NB4 (cell line): ENCODE results near the gene ZNF664.

Source experiments
- DNase-seq: peaks from one replicate; pipeline ENCODE4 v3.0.0; 2010; ENCODE audit warnings: low read depth
- H3K4me3 ChIP-seq: one replicate; pipeline ENCODE4 v1.5.1; 2011; ENCODE audit warnings: mild to moderate bottlenecking, low read depth, low read length, moderate library complexity
- MYC ChIP-seq: IDR thresholded peaks from 2 replicates; pipeline ENCODE4 v1.6.1; 2011; ENCODE audit warnings: low read depth, low read length
- POLR2A ChIP-seq: IDR thresholded peaks from 2 replicates; pipeline ENCODE4 v1.6.1; 2011; ENCODE audit warnings: mild to moderate bottlenecking; ENCODE audit not compliant: insufficient read length; ENCODE audit errors: extremely low read depth
- TF ChIP-seq, protein P1 (sequence below): IDR thresholded peaks from one replicate; pipeline ENCODE4 v1.5.1; 2012; ENCODE audit warnings: low read depth, low read length
- TF ChIP-seq, protein P2 (sequence below): IDR thresholded peaks from 2 replicates; pipeline ENCODE4 v1.6.1; 2011; ENCODE audit warnings: low read depth, low read length

The ZNF664 gene

DNA sequence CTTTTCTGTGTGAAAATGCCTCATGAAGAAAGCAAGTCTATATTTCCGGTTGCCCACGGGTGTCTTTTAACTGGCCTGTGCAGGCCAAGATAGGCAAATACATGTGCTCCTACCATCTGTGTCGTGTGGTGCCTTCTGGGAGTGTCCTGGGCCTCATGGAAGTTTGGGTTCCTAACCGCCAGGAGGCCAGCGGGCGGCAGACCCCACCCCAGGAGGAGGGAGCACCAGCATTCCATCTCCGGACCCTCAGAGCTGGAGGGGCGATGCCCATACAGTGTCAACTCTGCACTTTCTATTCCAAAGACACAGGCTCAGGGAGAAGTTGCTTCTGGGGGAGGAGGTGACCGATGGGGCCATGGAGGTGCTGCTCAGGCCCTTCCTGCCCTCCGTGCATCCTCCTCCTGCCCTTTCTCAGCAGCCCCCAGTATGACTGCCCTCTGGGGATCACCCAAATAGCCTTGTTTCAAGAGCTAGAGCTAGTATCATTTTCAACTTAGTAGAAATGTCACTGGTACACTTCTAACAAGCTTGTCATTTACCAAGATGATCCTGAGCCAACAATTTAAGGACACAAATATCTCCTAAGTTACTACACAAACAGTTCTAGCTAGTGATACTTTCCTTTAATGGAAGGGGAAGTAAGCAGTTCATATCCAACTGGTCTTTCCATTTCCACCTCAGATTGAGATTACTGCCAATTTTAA, 18.2 kb upstream of the ZNF664 start:
- no peak for DNase-seq
- H3K4me3 ChIP-seq, result no peak overlapping the region
- TF ChIP-seq POLR2A, result no peak
- TF ChIP-seq, protein P1, sequence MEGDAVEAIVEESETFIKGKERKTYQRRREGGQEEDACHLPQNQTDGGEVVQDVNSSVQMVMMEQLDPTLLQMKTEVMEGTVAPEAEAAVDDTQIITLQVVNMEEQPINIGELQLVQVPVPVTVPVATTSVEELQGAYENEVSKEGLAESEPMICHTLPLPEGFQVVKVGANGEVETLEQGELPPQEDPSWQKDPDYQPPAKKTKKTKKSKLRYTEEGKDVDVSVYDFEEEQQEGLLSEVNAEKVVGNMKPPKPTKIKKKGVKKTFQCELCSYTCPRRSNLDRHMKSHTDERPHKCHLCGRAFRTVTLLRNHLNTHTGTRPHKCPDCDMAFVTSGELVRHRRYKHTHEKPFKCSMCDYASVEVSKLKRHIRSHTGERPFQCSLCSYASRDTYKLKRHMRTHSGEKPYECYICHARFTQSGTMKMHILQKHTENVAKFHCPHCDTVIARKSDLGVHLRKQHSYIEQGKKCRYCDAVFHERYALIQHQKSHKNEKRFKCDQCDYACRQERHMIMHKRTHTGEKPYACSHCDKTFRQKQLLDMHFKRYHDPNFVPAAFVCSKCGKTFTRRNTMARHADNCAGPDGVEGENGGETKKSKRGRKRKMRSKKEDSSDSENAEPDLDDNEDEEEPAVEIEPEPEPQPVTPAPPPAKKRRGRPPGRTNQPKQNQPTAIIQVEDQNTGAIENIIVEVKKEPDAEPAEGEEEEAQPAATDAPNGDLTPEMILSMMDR, result no peak
- TF ChIP-seq, protein P2, sequence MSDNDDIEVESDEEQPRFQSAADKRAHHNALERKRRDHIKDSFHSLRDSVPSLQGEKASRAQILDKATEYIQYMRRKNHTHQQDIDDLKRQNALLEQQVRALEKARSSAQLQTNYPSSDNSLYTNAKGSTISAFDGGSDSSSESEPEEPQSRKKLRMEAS, result no peak
- TF ChIP-seq MYC, result no peak

DNA sequence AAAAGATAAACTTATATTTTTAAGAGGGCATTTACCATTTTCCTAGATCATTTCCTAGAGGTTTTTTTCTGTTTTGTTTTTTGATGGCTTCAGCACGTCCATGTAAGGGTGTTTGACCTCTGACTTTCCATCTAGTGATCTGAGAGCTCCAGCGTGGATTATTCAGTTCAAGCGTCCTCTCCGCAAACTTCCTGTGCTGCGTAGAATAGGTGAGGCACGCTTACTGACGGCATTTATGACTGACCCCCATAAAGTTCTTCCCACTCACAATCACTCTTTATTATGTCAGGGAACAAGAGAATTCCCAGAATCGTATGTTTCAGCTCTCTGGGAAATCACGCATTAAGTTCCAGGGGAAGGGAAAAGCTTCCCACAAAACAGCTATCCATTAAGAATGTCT, 16.8 kb upstream of the ZNF664 start:
- TF ChIP-seq, protein P2, result no peak
- TF ChIP-seq, protein P1, result no peak
- TF ChIP-seq MYC (no peak), POLR2A (no peak)
- no peak for DNase-seq
- no peak overlapping the region for H3K4me3 ChIP-seq

DNA sequence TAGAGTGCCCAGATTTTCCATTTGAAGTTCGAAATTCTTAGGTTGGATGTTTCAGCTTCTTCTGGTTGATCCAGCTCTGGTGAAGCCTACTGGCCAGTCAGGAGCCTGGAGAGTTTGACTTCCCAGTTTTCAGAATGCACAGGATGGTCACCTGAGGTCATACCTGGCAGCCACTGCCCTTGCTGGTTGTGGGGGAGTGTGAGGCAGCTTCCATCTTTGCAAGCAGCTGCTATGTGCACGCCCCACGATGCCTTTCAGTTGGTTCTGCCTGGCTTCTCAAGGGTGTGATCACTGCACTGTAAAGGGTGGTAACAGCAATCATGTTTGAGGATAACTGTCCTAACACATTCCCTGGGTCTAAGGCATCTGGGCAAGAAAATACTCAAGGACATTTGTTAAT, 15.8 kb upstream of the ZNF664 start:
- DNase-seq, result no peak
- no peak overlapping the region for H3K4me3 ChIP-seq
- TF ChIP-seq POLR2A (no peak), MYC (no peak)
- TF ChIP-seq, protein P1, result no peak
- TF ChIP-seq, protein P2, result no peak

DNA sequence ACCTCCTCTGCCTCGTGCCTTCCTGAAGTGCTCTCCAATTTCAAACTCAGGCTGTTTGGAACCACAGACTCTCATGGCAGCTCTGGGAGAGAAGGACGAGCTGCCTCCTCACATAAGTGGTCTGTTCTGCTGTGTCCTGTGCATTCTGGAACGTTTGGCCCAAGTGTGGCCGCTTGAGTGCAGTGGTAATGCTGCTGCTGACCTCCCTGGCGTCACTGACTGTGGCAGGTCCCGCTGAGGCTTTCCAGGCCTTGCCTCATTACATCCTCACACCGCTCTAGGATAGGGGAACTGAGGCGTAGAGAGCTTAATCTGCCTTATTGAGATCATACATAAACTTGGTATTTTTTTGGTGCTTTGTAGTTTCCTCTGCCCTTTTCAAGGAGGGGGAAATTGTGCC, 14.6 kb upstream of the ZNF664 start:
- DNase-seq, result no peak
- no peak for TF ChIP-seq MYC
- TF ChIP-seq, protein P1, result no peak
- no peak for TF ChIP-seq POLR2A
- TF ChIP-seq, protein P2, result no peak
- H3K4me3 ChIP-seq, result no peak overlapping the region

DNA sequence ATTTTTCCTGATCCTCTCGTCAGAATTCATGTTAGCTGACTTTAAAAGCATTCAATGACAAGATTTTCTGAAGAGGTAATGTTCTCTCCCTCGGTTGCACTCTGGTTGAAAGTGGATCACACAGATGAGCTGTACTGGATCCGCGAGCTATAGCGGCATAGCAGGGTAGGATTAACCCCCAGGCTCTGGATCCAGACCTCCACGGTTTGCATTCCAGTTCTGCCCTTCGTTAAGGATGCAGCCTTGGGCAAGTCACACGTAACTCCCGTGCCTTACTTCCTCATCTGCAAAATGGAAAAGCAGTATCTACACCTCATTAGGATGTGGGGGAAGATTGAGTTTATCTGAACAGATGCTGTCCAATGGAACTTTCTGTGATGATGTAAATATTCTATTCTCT, 14.1 kb upstream of the ZNF664 start:
- DNase-seq, result no peak
- no peak overlapping the region for H3K4me3 ChIP-seq
- TF ChIP-seq POLR2A, result no peak
- TF ChIP-seq, protein P1, result no peak
- TF ChIP-seq MYC, result no peak
- TF ChIP-seq, protein P2, result no peak
